Neutrophil (primary cell): ENCODE measurements around the gene TAMALIN.

ENCODE experiments used
- H3K27ac ChIP-seq: fragments of 200-600 bp; sonication (generic); 2 replicates; pipeline ENCODE4 v1.5.1; 2016; ENCODE audit warnings: mild to moderate bottlenecking, moderate library complexity
- H3K27me3 ChIP-seq: fragments of 200-600 bp; sonication (generic); 2 replicates; pipeline ENCODE4 v1.6.0; 2016; ENCODE audit warnings: mild to moderate bottlenecking
- H3K36me3 ChIP-seq: fragments of 200-600 bp; sonication (generic); 2 replicates; pipeline ENCODE4 v1.5.1; 2017
- H3K4me1 ChIP-seq, 2 experiments: fragments of 200-600 bp in 1 of 2; sonication (generic) in 1 of 2; 1 replicate in 1 of 2; 2 replicates in 1 of 2; pipeline versions ENCODE4 v1.5.1 to v1.6.1; 2013 to 2016; ENCODE audit warnings: low read depth in 1 of 2, low read length in 1 of 2, mild to moderate bottlenecking in 1 of 2, moderate library complexity in 1 of 2; ENCODE audit not compliant: control insufficient read depth in 1 of 2, insufficient read depth in 1 of 2
- H3K4me3 ChIP-seq, 2 experiments: fragments of 200-600 bp in 1 of 2; sonication (generic) in 1 of 2; 1 replicate in 1 of 2; 2 replicates in 1 of 2; pipeline ENCODE4 v1.5.1; 2013 to 2016; ENCODE audit warnings: low read depth in 1 of 2, low read length in 1 of 2, mild to moderate bottlenecking in 1 of 2, moderate library complexity in 1 of 2
- H3K9me3 ChIP-seq: fragments of 200-600 bp; sonication (generic); 2 replicates; pipeline ENCODE4 v1.5.1; 2016
- TF ChIP-seq, protein P1 (sequence below): fragments of 200-600 bp; sonication (generic); IDR thresholded peaks from 2 replicates; pipeline ENCODE4 v1.5.1; 2016; ENCODE audit warnings: antibody characterized with exemption

Gene TAMALIN

DNA sequence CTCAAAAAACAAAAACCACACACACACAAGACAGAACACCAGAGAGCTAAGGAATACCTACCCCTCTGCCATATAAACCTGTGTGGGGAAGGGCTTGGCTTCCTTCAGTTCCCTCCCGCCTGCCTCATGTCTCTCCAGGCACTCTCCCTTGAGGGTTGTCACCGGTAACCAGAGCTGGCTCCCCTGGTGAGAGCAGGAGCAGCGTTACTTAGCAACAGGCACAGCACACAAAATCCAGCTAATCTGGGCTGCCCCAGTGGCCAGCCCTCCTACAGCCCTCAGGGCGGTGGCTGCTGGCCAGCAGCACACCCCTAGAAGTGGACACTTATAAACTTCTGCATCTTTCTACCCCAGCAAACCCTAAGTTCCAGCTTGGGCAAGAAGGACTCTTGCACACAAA, 22.9 kb downstream of the TAMALIN start:
- Histone ChIP-seq H3K4me1 (peaks cover 20 to 23% of the 10 kb centered on the region in 2 experiments), H3K36me3 (no peaks in the 10 kb centered on the region), H3K27ac (no peak overlapping the region), H3K4me3 (no peak overlapping the region), H3K9me3 (no peaks in the 10 kb centered on the region), H3K27me3 (peaks cover 39% of the 10 kb centered on the region)
- TF ChIP-seq, protein P1, sequence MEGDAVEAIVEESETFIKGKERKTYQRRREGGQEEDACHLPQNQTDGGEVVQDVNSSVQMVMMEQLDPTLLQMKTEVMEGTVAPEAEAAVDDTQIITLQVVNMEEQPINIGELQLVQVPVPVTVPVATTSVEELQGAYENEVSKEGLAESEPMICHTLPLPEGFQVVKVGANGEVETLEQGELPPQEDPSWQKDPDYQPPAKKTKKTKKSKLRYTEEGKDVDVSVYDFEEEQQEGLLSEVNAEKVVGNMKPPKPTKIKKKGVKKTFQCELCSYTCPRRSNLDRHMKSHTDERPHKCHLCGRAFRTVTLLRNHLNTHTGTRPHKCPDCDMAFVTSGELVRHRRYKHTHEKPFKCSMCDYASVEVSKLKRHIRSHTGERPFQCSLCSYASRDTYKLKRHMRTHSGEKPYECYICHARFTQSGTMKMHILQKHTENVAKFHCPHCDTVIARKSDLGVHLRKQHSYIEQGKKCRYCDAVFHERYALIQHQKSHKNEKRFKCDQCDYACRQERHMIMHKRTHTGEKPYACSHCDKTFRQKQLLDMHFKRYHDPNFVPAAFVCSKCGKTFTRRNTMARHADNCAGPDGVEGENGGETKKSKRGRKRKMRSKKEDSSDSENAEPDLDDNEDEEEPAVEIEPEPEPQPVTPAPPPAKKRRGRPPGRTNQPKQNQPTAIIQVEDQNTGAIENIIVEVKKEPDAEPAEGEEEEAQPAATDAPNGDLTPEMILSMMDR = no peak

DNA sequence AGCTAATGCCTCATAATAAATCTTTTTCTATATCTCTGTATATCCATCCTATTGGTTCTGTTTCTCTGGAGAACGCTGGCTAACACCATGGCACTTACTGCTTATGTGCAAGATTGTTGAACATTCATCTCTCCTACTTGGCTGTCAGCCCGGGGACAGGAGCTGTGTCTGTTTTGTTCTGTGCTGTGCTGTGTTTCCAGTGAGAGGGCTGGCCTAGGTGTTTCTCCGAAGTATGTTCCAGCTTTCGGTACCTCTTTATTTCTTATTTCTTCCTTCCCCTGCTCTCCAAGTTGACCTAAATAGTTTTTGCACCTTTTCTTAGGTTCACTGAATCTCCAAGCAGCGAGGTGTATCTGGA, 25.7 kb downstream of the TAMALIN start:
- peak overlapping the region; percentile 61 for H3K27ac ChIP-seq
- H3K9me3 ChIP-seq = no peaks in the 10 kb centered on the region
- H3K27me3 ChIP-seq = peaks cover 67% of the 10 kb centered on the region
- H3K4me3 ChIP-seq = peak overlapping the region; percentile 55 to 68
- H3K36me3 ChIP-seq = no peaks in the 10 kb centered on the region
- TF ChIP-seq, protein P1 = no peak
- H3K4me1 ChIP-seq = peaks cover 18 to 22% of the 10 kb centered on the region in 2 experiments

DNA sequence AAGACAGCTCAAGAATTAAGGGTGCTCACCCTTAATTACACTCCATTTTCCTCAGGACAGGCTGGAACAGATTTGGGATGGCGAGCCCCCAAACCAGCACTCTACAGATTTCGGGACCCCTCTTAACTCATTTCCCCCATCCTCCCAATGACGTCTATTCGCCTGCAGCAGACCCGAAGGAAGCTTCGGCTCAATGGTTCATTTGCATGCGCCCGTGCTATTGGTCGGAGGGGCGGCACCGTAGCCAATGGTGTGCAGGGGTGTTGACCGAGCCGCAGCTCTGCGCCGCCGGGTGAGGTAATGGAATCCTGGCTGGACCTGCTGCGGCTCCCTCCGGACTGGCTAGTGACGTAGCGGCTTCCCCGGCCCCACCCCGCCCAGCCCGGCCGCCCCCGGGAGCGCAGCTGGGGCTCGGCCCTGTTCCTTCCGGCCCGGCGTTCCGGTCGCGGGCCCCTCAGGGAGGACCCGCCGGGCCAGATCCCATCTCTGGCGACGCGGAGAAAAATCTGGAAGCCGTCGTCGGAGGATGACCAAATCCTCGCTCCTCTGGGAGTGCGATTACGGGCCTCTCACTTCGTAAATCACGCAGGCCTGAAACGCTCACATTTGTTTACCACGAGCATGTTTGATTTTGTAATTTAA, 26.2 kb downstream of the TAMALIN start:
- Histone ChIP-seq H3K27ac (peak overlapping the region; percentile 61), H3K9me3 (no peaks in the 10 kb centered on the region), H3K36me3 (no peaks in the 10 kb centered on the region), H3K4me3 (peak overlapping the region; percentile 55 to 68), H3K4me1 (peaks cover 22 to 25% of the 10 kb centered on the region in 2 experiments), H3K27me3 (peaks cover 72% of the 10 kb centered on the region)
- TF ChIP-seq, protein P1 = peak; percentile 20

DNA sequence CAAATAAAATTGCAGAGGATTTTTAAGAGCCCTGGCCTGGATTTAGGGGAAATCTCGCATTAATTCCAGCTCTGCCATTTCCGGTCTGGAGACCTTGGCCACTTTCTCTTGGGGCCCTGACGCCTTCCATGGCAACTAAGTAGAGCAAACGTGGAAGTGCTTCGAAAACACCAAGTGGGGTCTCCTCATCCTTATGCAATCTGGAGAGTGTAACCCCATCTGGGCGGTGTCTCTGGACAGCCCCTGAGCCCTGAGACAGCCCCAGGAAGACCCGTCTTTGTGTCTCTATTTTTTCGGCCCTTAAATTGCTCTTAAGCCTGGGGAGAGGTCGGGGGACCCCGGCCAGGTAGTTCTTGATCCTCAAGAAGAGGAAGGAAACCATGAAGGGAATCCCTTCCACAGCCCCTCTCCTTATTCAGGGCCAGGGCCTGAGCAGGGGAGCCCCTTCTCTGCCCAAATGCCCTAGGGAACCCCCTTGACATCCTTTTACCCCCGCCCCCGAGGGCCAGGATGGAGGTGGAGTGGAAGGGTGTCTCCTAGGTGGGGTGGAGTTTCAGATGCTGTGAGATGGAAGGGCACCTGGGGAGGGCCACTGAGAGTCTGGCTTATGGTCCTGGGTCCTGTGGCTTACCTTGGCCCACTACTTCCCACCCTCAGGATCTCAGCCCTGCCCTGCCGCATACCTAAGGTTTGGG, 26.8 kb downstream of the TAMALIN start:
- H3K27me3 ChIP-seq = peaks cover 78% of the 10 kb centered on the region
- peak overlapping the region; percentile 61 for H3K27ac ChIP-seq
- peak overlapping the region; percentile 55 to 68 for H3K4me3 ChIP-seq
- no peaks in the 10 kb centered on the region for H3K36me3 ChIP-seq
- H3K4me1 ChIP-seq = peaks cover 22 to 25% of the 10 kb centered on the region in 2 experiments
- H3K9me3 ChIP-seq = no peaks in the 10 kb centered on the region
- TF ChIP-seq, protein P1 = no peak

DNA sequence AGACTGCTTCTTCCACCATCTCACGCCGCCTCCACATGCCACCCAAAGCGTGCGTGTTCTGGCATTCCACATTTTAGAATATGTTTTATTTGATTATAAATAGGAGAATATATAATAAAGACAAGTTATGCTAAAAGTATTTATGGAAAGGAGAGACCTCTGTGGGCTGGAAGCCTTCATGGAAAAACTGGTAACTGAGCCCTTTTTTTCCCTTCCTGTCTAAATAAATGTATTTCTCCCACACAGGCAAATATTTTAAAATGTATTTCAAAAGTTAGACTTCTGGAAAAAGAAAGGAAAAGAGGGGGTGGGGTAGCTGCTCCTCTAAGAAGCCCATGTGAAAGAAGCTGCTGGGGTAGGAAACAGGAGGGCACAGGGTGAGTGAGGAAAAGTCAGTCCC, 28.4 kb downstream of the TAMALIN start:
- TF ChIP-seq, protein P1 = no peak
- Histone ChIP-seq H3K36me3 (no peaks in the 10 kb centered on the region), H3K9me3 (no peaks in the 10 kb centered on the region), H3K27ac (no peak overlapping the region), H3K27me3 (peaks cover 85% of the 10 kb centered on the region), H3K4me3 (no peak overlapping the region), H3K4me1 (peaks cover 22 to 25% of the 10 kb centered on the region in 2 experiments)
